DND-41 (cell line): Measurements from ENCODE around the gene ADPRH.

Source experiments
- EZH2 ChIP-seq: IDR thresholded peaks from 3 replicates; pipeline ENCODE4 v1.6.1; 2012; ENCODE audit warnings: borderline replicate concordance, low read depth, mild to moderate bottlenecking, moderate library complexity, low read length, inconsistent platforms; ENCODE audit not compliant: severe bottlenecking
- TF ChIP-seq, protein P1 (sequence below): IDR thresholded peaks from 2 replicates; pipeline ENCODE4 v1.5.1; 2012; ENCODE audit warnings: borderline replicate concordance, low read length, moderate library complexity, mild to moderate bottlenecking; ENCODE audit not compliant: poor library complexity, severe bottlenecking; ENCODE audit errors: extremely low read depth

DNA sequence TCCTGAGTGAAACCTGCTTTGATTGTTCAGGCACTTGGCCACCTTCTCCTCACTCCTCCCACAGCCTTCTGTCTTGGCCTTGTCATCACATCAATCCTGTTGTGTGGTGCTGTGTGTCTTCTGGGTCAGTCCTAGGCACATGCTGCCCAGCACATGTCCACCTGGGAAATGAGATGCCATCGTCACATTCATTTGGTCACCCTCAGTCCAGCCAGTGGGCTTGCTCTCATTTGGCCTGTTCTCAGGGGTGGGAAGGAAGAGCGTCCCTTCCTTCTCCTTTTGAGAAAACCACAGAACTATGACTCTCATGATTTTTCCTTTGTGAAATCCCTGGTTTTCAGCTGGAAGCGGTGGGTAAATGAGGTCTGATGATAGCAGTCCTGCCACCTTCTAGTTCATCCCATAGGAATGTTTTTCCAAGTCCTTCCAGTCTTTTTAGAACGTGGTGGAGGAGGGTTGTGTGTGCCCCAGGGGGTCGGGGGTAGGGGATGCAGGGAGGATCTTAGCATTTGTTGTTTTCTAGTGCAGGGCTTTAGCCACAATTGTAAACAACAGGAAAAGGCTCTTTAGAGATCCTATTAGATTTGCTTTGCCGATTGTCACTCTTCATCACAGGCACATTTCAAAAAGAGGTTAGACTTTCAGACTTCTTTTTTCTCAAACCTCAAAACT is 9.9 kb downstream of the ADPRH start:
- TF ChIP-seq, protein P1, sequence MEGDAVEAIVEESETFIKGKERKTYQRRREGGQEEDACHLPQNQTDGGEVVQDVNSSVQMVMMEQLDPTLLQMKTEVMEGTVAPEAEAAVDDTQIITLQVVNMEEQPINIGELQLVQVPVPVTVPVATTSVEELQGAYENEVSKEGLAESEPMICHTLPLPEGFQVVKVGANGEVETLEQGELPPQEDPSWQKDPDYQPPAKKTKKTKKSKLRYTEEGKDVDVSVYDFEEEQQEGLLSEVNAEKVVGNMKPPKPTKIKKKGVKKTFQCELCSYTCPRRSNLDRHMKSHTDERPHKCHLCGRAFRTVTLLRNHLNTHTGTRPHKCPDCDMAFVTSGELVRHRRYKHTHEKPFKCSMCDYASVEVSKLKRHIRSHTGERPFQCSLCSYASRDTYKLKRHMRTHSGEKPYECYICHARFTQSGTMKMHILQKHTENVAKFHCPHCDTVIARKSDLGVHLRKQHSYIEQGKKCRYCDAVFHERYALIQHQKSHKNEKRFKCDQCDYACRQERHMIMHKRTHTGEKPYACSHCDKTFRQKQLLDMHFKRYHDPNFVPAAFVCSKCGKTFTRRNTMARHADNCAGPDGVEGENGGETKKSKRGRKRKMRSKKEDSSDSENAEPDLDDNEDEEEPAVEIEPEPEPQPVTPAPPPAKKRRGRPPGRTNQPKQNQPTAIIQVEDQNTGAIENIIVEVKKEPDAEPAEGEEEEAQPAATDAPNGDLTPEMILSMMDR = no peak
- no peak for TF ChIP-seq EZH2
